ENCODE results near the gene FDX2. TPM values are rescaled to one million over a fixed set of nuclear protein-coding genes. Genes with fewer than 3 reads are reported as not detected.

Gene FDX2
- total and polyA plus RNA-seq, 4 donors, result 9.6 to 38.4 (median 21.2) TPM

DNA sequence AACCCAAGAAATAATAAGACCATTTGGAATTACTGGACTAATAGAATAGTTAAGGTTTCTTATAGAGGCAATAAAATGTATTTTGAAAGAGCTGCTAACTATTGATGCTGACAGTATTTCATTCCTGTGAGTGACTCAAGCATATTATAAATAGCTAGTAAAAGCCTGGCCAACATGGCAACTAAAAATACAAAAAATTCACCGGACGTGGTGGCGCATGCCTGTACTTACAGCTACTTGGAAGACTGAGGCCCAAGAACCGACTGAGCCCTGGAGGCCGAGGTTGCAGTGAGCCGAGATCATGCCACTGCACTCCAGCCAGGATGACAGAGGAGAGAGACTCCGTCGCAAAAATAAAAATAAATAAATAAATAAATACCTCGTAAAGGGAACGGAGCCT, 29.0 kb upstream of the FDX2 start:
- H3K9ac ChIP-seq (ENCODE audit: insufficient read depth in 1 of 2, low read length in 2 of 2), result no peak overlapping the region
- no peak for DNase-seq
- 88 to 93% methylated on average over 10 of the region's 10 CpGs for WGBS, 2 donors
- no peak for TF ChIP-seq CTCF (IDR thresholded peaks at IDR 0.05; ENCODE audit: control extremely low read depth, extremely low read depth)
- no peak for ATAC-seq (ENCODE audit: insufficient read depth, low FRiP score)
- H3K4me3 ChIP-seq, result no peak overlapping the region
- no peaks in the 10 kb centered on the region for H3K9me3 ChIP-seq (ENCODE audit: control insufficient read depth in 4 of 4, insufficient read depth in 3 of 4, low read length in 3 of 4)
- no peaks in the 10 kb centered on the region for H3K4me1 ChIP-seq (ENCODE audit: control insufficient read depth in 5 of 5, insufficient read depth in 5 of 5, low read length in 5 of 5)
- peaks cover 0 to 1% (median under 1%) of the 10 kb centered on the region in 4 donors for H3K36me3 ChIP-seq (ENCODE audit: control insufficient read depth in 4 of 4, insufficient read depth in 4 of 4, low read length in 4 of 4)
- H3K27ac ChIP-seq (ENCODE audit: low read depth in 1 of 2, low read length in 1 of 2), result no peak overlapping the region
- no peaks in the 10 kb centered on the region for H3K27me3 ChIP-seq (ENCODE audit: control insufficient read depth in 3 of 3, insufficient read depth in 3 of 3, low read length in 2 of 3)

DNA sequence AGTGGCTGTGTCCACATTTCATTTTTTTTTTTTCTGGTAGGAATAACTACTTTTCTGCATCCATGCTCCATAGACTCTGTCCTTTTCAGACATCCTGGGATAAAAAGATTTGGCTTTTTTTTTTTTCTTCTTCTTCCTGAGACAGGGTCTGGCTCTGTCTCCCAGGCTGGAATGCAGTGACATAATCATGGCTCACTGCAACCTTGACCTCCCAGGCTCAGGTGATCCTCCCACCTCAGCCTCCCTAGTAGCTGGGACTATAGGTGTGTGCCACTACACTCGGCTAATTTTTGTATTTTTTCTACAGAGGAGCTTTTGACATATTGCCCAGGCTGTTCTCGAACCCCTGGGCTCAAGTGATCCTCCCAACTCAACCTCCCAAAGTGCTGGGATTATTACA, 27.7 kb upstream of the FDX2 start:
- Histone ChIP-seq H3K36me3 (ENCODE audit: control insufficient read depth in 4 of 4, insufficient read depth in 4 of 4, low read length in 4 of 4) (no peaks in the 10 kb centered on the region), H3K4me3 (no peak overlapping the region), H3K27me3 (ENCODE audit: control insufficient read depth in 3 of 3, insufficient read depth in 3 of 3, low read length in 2 of 3) (no peaks in the 10 kb centered on the region), H3K27ac (ENCODE audit: low read depth in 1 of 2, low read length in 1 of 2) (no peak overlapping the region), H3K4me1 (ENCODE audit: control insufficient read depth in 5 of 5, insufficient read depth in 5 of 5, low read length in 5 of 5) (no peaks in the 10 kb centered on the region), H3K9ac (ENCODE audit: insufficient read depth in 1 of 2, low read length in 2 of 2) (no peak overlapping the region), H3K9me3 (ENCODE audit: control insufficient read depth in 4 of 4, insufficient read depth in 3 of 4, low read length in 3 of 4) (no peaks in the 10 kb centered on the region)
- ATAC-seq (ENCODE audit: insufficient read depth, low FRiP score) (no peak), DNase-seq (no peak)
- TF ChIP-seq CTCF (IDR thresholded peaks at IDR 0.05; ENCODE audit: control extremely low read depth, extremely low read depth), result no peak
- 81 to 92% methylated on average over 2 of the region's 2 CpGs for WGBS, 2 donors

DNA sequence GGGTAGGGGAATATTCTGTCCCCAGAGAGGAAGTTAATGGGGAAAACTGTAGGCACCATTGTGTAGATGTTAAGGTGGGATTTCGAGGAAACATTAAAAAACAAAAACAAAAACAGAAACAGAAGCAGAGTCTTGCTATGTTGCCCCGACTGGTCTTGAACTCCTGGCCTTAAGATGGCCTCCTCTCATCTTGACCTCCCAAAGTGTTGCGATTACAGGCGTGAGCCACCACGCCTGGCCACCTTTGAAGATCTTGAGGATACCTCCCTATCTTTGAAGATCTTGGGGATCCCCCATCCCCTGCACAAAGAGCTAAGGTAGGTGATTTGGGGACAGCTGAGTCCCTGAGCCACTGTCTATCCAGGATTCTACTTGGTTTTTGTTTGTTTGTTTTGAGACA, 24.2 kb upstream of the FDX2 start:
- ATAC-seq (ENCODE audit: insufficient read depth, low FRiP score), result no peak
- no peak overlapping the region for H3K4me3 ChIP-seq
- no peaks in the 10 kb centered on the region for H3K36me3 ChIP-seq (ENCODE audit: control insufficient read depth in 4 of 4, insufficient read depth in 4 of 4, low read length in 4 of 4)
- no peak overlapping the region for H3K9ac ChIP-seq (ENCODE audit: insufficient read depth in 1 of 2, low read length in 2 of 2)
- peaks cover 0 to 4% (median 0%) of the 10 kb centered on the region in 5 donors for H3K4me1 ChIP-seq (ENCODE audit: control insufficient read depth in 5 of 5, insufficient read depth in 5 of 5, low read length in 5 of 5)
- H3K27me3 ChIP-seq (ENCODE audit: control insufficient read depth in 3 of 3, insufficient read depth in 3 of 3, low read length in 2 of 3), result no peaks in the 10 kb centered on the region
- DNase-seq, result no peak
- WGBS, 2 donors, result 81 to 89% methylated on average over 5 of the region's 5 CpGs
- TF ChIP-seq CTCF (IDR thresholded peaks at IDR 0.05; ENCODE audit: control extremely low read depth, extremely low read depth), result no peak
- no peak overlapping the region for H3K27ac ChIP-seq (ENCODE audit: low read depth in 1 of 2, low read length in 1 of 2)
- H3K9me3 ChIP-seq (ENCODE audit: control insufficient read depth in 4 of 4, insufficient read depth in 3 of 4, low read length in 3 of 4), result no peaks in the 10 kb centered on the region

GRCh38 chr19:10339380-10339960, 23.7 kb upstream of the FDX2 start, which contains the start of gene ICAM3:
ICAM3 (minus strand) TSS chr19:10339624; CDS start chr19:10339614, 10 bp downstream.
- 17 to 40% methylated on average over 14 of the region's 14 CpGs for WGBS, 2 donors
- DNase-seq, result no peak

More at GRCh38 chr19:10339380-10339960, 23.7 kb upstream of the FDX2 start, which contains the start of gene ICAM3:
- no peaks in the 10 kb centered on the region for H3K27me3 ChIP-seq (ENCODE audit: control insufficient read depth in 3 of 3, insufficient read depth in 3 of 3, low read length in 2 of 3)
- H3K4me1 ChIP-seq (ENCODE audit: control insufficient read depth in 5 of 5, insufficient read depth in 5 of 5, low read length in 5 of 5), result peaks cover 0 to 7% (median 0%) of the 10 kb centered on the region in 5 donors
- no peak for TF ChIP-seq CTCF (IDR thresholded peaks at IDR 0.05; ENCODE audit: control extremely low read depth, extremely low read depth)
- no peak for ATAC-seq (ENCODE audit: insufficient read depth, low FRiP score)
- H3K27ac ChIP-seq (ENCODE audit: low read depth in 1 of 2, low read length in 1 of 2), result no peak within 1 kb of the TSS
- no peaks in the 10 kb centered on the region for H3K36me3 ChIP-seq (ENCODE audit: control insufficient read depth in 4 of 4, insufficient read depth in 4 of 4, low read length in 4 of 4)
- no peak within 1 kb of the TSS for H3K4me3 ChIP-seq
- H3K9ac ChIP-seq (ENCODE audit: insufficient read depth in 1 of 2, low read length in 2 of 2), result no peak within 1 kb of the TSS
- H3K9me3 ChIP-seq (ENCODE audit: control insufficient read depth in 4 of 4, insufficient read depth in 3 of 4, low read length in 3 of 4), result no peaks in the 10 kb centered on the region

All from lung (tissue), 12 donors.